Activated CD8-positive, alpha-beta memory T cell treated with anti-CD3 and anti-CD28 coated beads for 36 hours (primary cell): ENCODE data around the gene HBQ1. TPM values are rescaled to one million over a fixed set of nuclear protein-coding genes. Genes with fewer than 3 reads are reported as not detected.
"Not testable (repeated sequence)": the region's sequence is repeated elsewhere in the genome, so short reads cannot be mapped to it uniquely, and the experiment has no call there.

Experiments
- CTCF ChIA-PET: fragments of 350-600 bp; sonication (Branson Sonifier 250); formaldehyde crosslinking; loops from one replicate; lab custom pipeline; 2021; ENCODE audit warnings: antibody characterized with exemption; lab: Charles Lee
- POLR2A ChIA-PET: fragments of 350-600 bp; sonication (Branson Sonifier 250); formaldehyde crosslinking; loops from one replicate; lab custom pipeline; 2021; ENCODE audit warnings: antibody characterized with exemption; lab: Charles Lee
- total RNA-seq, 2 experiments: library from RNA; stranded (reverse); gene quantifications; one replicate each; pipeline ENCODE4 v1.2.3, GENCODE V29; 2021

The HBQ1 gene
- total RNA-seq, 2 experiments from 2014 or later = 1.3 TPM; not detected in 1

GRCh38 chr16:230351-230750, 50.1 kb downstream of the HBQ1 start:
- CTCF ChIA-PET = interaction anchor here (1.8 kb wide), 1 partner anchor 132 kb away, joined by 4 read pairs; no protein-coding TSS in a partner anchor
- POLR2A ChIA-PET = not testable (repeated sequence)

Other genes starting within 250 kb of the HBQ1 start
- gene POLR3K, start 126.9 kb upstream of the HBQ1 start, total RNA-seq = 10 to 100 TPM; 63.0 to 63.6 TPM
- 100 to 1,000 TPM; 107 to 112 TPM for gene SNRNP25, start 126.6 kb upstream of the HBQ1 start, total RNA-seq
- gene RHBDF1, start 107.8 kb upstream of the HBQ1 start, total RNA-seq = under 1 TPM in 1 of 2 experiments, not detected in 1; 0.32 TPM
- 10 to 100 TPM; 53.6 to 56.8 TPM for gene MPG, start 102.2 kb upstream of the HBQ1 start, total RNA-seq
- 10 to 100 TPM; 49.4 to 49.6 TPM for gene NPRL3, start 41.8 kb upstream of the HBQ1 start, total RNA-seq
- not detected for gene HBZ, start 27.8 kb upstream of the HBQ1 start, total RNA-seq
- not detected for gene HBM, start 14.5 kb upstream of the HBQ1 start, total RNA-seq
- not detected for gene HBA2, start 7.6 kb upstream of the HBQ1 start, total RNA-seq
- not detected for gene HBA1, start 3.8 kb upstream of the HBQ1 start, total RNA-seq
- 10 to 100 TPM; 63.8 to 70.0 TPM for gene LUC7L, start 49.0 kb downstream of the HBQ1 start, total RNA-seq
- 10 to 100 TPM; 20.6 to 21.8 TPM for gene FAM234A, start 54.4 kb downstream of the HBQ1 start, total RNA-seq
- under 1 TPM in 1 of 2 experiments, not detected in 1; 0.08 TPM for gene RGS11, start 95.5 kb downstream of the HBQ1 start, total RNA-seq
- not detected for gene ARHGDIG, start 100.1 kb downstream of the HBQ1 start, total RNA-seq
- not detected for gene PDIA2, start 102.7 kb downstream of the HBQ1 start, total RNA-seq
- 10 to 100 TPM; 24.7 to 25.6 TPM for gene AXIN1, start 172.3 kb downstream of the HBQ1 start, total RNA-seq
- 10 to 100 TPM; 94.6 to 97.6 TPM for gene MRPL28, start 190.1 kb downstream of the HBQ1 start, total RNA-seq
- gene PGAP6, start 201.5 kb downstream of the HBQ1 start, total RNA-seq = 10 to 100 TPM; 33.9 to 36.9 TPM
- 10 to 100 TPM; 16.6 to 17.7 TPM for gene NME4, start 216.7 kb downstream of the HBQ1 start, total RNA-seq
- 10 to 100 TPM in 1 of 2 experiments, 1 to 10 TPM in 1; 8.2 to 10.2 TPM for gene DECR2, start 221.4 kb downstream of the HBQ1 start, total RNA-seq
- 10 to 100 TPM; 28.2 to 29.3 TPM for gene RAB11FIP3, start 245.2 kb downstream of the HBQ1 start, total RNA-seq